H9 (cell line): ENCODE results near the gene SPAG5. TPM values are rescaled to one million over a fixed set of nuclear protein-coding genes. Genes with fewer than 3 reads are reported as not detected.

ENCODE experiments used
- DNase-seq: peaks from one replicate; pipeline ENCODE4 v3.0.0-alpha.2; 2017
- H2AFZ ChIP-seq: one replicate; pipeline ENCODE4 v1.6.1; 2013; ENCODE audit warnings: mild to moderate bottlenecking, low read length, control low read depth, moderate library complexity
- H2AK5ac ChIP-seq: 2 replicates; pipeline ENCODE4 v1.6.1; 2013; ENCODE audit warnings: low read length, control low read depth, mixed read lengths; ENCODE audit not compliant: insufficient read length
- H2BK120ac ChIP-seq: one replicate; pipeline ENCODE4 v1.6.1; 2013; ENCODE audit warnings: low read depth, mild to moderate bottlenecking, low read length, control low read depth, inconsistent platforms; ENCODE audit not compliant: poor library complexity, severe bottlenecking
- H2BK12ac ChIP-seq: 2 replicates; pipeline ENCODE4 v1.6.1; 2013; ENCODE audit warnings: low read length, control low read depth, mixed read lengths, low read depth; ENCODE audit not compliant: insufficient read length
- H2BK15ac ChIP-seq: 2 replicates; pipeline ENCODE4 v1.6.1; 2013; ENCODE audit warnings: low read depth, low read length, control low read depth
- H2BK20ac ChIP-seq: one replicate; pipeline ENCODE4 v1.6.1; 2013; ENCODE audit warnings: low read depth, mild to moderate bottlenecking, low read length, control low read depth, inconsistent platforms; ENCODE audit not compliant: poor library complexity, severe bottlenecking
- H2BK5ac ChIP-seq: 2 replicates; pipeline ENCODE4 v1.6.1; 2013; ENCODE audit warnings: low read length, control low read depth, mixed read lengths; ENCODE audit not compliant: insufficient read length
- H3K14ac ChIP-seq: 2 replicates; pipeline ENCODE4 v1.6.1; 2013; ENCODE audit warnings: low read length, control low read depth; ENCODE audit not compliant: insufficient read depth
- H3K18ac ChIP-seq: 2 replicates; pipeline ENCODE4 v1.6.1; 2013; ENCODE audit warnings: low read depth, mild to moderate bottlenecking, mixed read lengths, low read length, control low read depth; ENCODE audit not compliant: insufficient read length
- H3K23ac ChIP-seq: 2 replicates; pipeline ENCODE4 v1.6.1; 2013; ENCODE audit warnings: low read length, control low read depth, mixed read lengths, low read depth; ENCODE audit not compliant: insufficient read length
- H3K23me2 ChIP-seq: 2 replicates; pipeline ENCODE4 v1.6.1; 2013; ENCODE audit warnings: low read depth, mild to moderate bottlenecking, mixed read lengths, low read length, control low read depth; ENCODE audit not compliant: insufficient read length, poor library complexity, severe bottlenecking
- H3K27ac ChIP-seq: 2 replicates; pipeline ENCODE4 v1.5.1; 2013; ENCODE audit warnings: low read length, control low read depth, mixed read lengths, low read depth; ENCODE audit not compliant: insufficient read length
- H3K27me3 ChIP-seq: 2 replicates; pipeline ENCODE4 v1.6.1; 2013; ENCODE audit warnings: low read length, control low read depth, inconsistent platforms; ENCODE audit not compliant: insufficient read depth
- H3K4ac ChIP-seq: 2 replicates; pipeline ENCODE4 v1.6.1; 2013; ENCODE audit warnings: low read depth, mild to moderate bottlenecking, control low read depth, inconsistent platforms, low read length, moderate library complexity
- H3K4me1 ChIP-seq: 2 replicates; pipeline ENCODE4 v1.6.1; 2013; ENCODE audit warnings: low read length, control low read depth, inconsistent platforms; ENCODE audit not compliant: insufficient read depth
- H3K4me2 ChIP-seq: 2 replicates; pipeline ENCODE4 v1.6.1; 2013; ENCODE audit warnings: low read length, control low read depth, mixed read lengths; ENCODE audit not compliant: insufficient read length, insufficient read depth
- H3K56ac ChIP-seq: 2 replicates; pipeline ENCODE4 v1.6.1; 2013; ENCODE audit warnings: low read depth, mild to moderate bottlenecking, mixed read lengths, low read length, control low read depth; ENCODE audit not compliant: insufficient read length
- H3K79me1 ChIP-seq: 2 replicates; pipeline ENCODE4 v1.6.1; 2013; ENCODE audit warnings: low read depth, mild to moderate bottlenecking, moderate library complexity, low read length, control low read depth, inconsistent platforms; ENCODE audit not compliant: insufficient read depth, poor library complexity, severe bottlenecking
- H3K79me2 ChIP-seq: 2 replicates; pipeline ENCODE4 v1.6.1; 2013; ENCODE audit warnings: low read length, control low read depth, inconsistent platforms; ENCODE audit not compliant: insufficient read depth
- H3K9ac ChIP-seq: 2 replicates; pipeline ENCODE4 v1.6.1; 2013; ENCODE audit warnings: low read length, control low read depth, mixed read lengths; ENCODE audit not compliant: insufficient read length; ENCODE audit errors: extremely low read depth
- H3K9me3 ChIP-seq: one replicate; pipeline ENCODE4 v1.6.1; 2013; ENCODE audit warnings: low read depth, low read length, inconsistent platforms; ENCODE audit not compliant: control insufficient read depth
- H3T11ph ChIP-seq: one replicate; pipeline ENCODE4 v1.6.1; 2013; ENCODE audit warnings: mild to moderate bottlenecking, low read length, control low read depth, inconsistent platforms
- H4K20me1 ChIP-seq: one replicate; pipeline ENCODE4 v1.6.1; 2013; ENCODE audit not compliant: control insufficient read depth, insufficient read length, insufficient read depth
- H4K5ac ChIP-seq: 2 replicates; pipeline ENCODE4 v1.6.1; 2013; ENCODE audit warnings: low read depth, mild to moderate bottlenecking, mixed read lengths, low read length, control low read depth; ENCODE audit not compliant: insufficient read length
- H4K8ac ChIP-seq: replicated peaks from 2 replicates; pipeline ENCODE4 v1.6.1; 2013; ENCODE audit warnings: low read length, control low read depth, mixed read lengths, low read depth; ENCODE audit not compliant: insufficient read length
- H4K91ac ChIP-seq: 2 replicates; pipeline ENCODE4 v1.6.1; 2013; ENCODE audit warnings: low read depth, mild to moderate bottlenecking, moderate library complexity, mixed read lengths, low read length, control low read depth; ENCODE audit not compliant: insufficient read length
- H3K27ac Mint-ChIP-seq, 3 experiments: 2 replicates in 2 of 3; 3 replicates in 1 of 3; pipeline ENCODE4 v1.8.0; 2020 to 2021; ENCODE audit warnings: mixed read lengths in 3 of 3, mild to moderate bottlenecking in 1 of 3, moderate library complexity in 1 of 3
- H3K27me3 Mint-ChIP-seq: 2 replicates; pipeline ENCODE4 v1.8.0; 2021; ENCODE audit warnings: low read depth, mild to moderate bottlenecking, moderate library complexity, mixed read lengths
- H3K36me3 Mint-ChIP-seq, 3 experiments: 2 replicates in 2 of 3; 3 replicates in 1 of 3; pipeline ENCODE4 v1.8.0; 2020 to 2021; ENCODE audit warnings: low read depth in 3 of 3, mixed read lengths in 3 of 3; ENCODE audit not compliant: insufficient read depth in 1 of 3
- H3K4me1 Mint-ChIP-seq, 2 experiments: 2 replicates each; pipeline ENCODE4 v1.8.0; 2020; ENCODE audit warnings: mixed read lengths in 2 of 2
- H3K4me3 Mint-ChIP-seq, 2 experiments: 2 replicates in 1 of 2; 3 replicates in 1 of 2; pipeline ENCODE4 v1.8.0; 2020 to 2021; ENCODE audit warnings: mild to moderate bottlenecking in 2 of 2, mixed read lengths in 2 of 2, moderate library complexity in 1 of 2
- H3K9me3 Mint-ChIP-seq, 2 experiments: 2 replicates in 1 of 2; 3 replicates in 1 of 2; pipeline ENCODE4 v1.8.0; 2020; ENCODE audit warnings: mild to moderate bottlenecking in 2 of 2, mixed read lengths in 2 of 2, moderate library complexity in 1 of 2
- CTCF ChIP-seq: fragments of 200-600 bp; sonication (generic); conservative IDR thresholded peaks from 3 replicates; pipeline ENCODE4 v1.8.0; 2021; ENCODE audit warnings: antibody characterized with exemption, mild to moderate bottlenecking
- WGBS: extraction: QIAGEN DNeasy Blood & Tissue Kit; methylation state at CpG from one replicate; pipeline ENCODE4 v1.1.7; 2013; ENCODE audit warnings: missing lambda C conversion rate, low lambda C conversion rate, mixed read lengths; ENCODE audit not compliant: insufficient read length; ENCODE audit errors: extremely low coverage; 5-methylcytosine and 5-hydroxymethylcytosine counted together
- total RNA-seq: library from RNA; stranded (reverse); gene quantifications from 2 replicates; pipeline ENCODE4 v1.2.1, GENCODE V29; 2021

SPAG5 gene
- total RNA-seq, 1 experiment from 2014 or later, result 122 TPM

GRCh38 chr17:28536532-28537218 lies 62.1 kb downstream of the SPAG5 start:
- no peak overlapping the region for H3K27ac Mint-ChIP-seq
- H3K9ac ChIP-seq, result no peak overlapping the region
- H3K9me3 Mint-ChIP-seq, result no peaks in the 10 kb centered on the region
- no peak for DNase-seq
- no peaks in the 10 kb centered on the region for H3K79me1 ChIP-seq
- no peaks in the 10 kb centered on the region for H3K4me1 ChIP-seq
- no peak overlapping the region for H4K91ac ChIP-seq
- no peak overlapping the region for H3K56ac ChIP-seq
- no peak overlapping the region for H3K4ac ChIP-seq
- no peak overlapping the region for H3K4me3 Mint-ChIP-seq
- H3K36me3 Mint-ChIP-seq, result no peaks in the 10 kb centered on the region
- no peak for TF ChIP-seq CTCF
- no peaks in the 10 kb centered on the region for H4K20me1 ChIP-seq
- H2BK5ac ChIP-seq, result no peak overlapping the region
- H3K79me2 ChIP-seq, result no peaks in the 10 kb centered on the region
- no CpG with 5 or more reads among the region's 9 CpGs for WGBS
- H4K8ac ChIP-seq, result no peak overlapping the region
- H2BK15ac ChIP-seq, result no peak overlapping the region
- peaks cover 0 to 16% of the 10 kb centered on the region in 2 experiments; a peak in 2 of 4 replicates for H3K4me1 Mint-ChIP-seq
- no peaks in the 10 kb centered on the region for H3K27me3 ChIP-seq
- no peaks in the 10 kb centered on the region for H3K23me2 ChIP-seq
- H3K14ac ChIP-seq, result no peak overlapping the region; the same call in 1 of the 2 replicates
- H3K27me3 Mint-ChIP-seq, result peaks cover 3% of the 10 kb centered on the region
- H2BK120ac ChIP-seq, result no peak overlapping the region
- no peak overlapping the region for H3T11ph ChIP-seq
- no peak overlapping the region for H3K4me2 ChIP-seq
- no peak overlapping the region for H2BK20ac ChIP-seq
- H4K5ac ChIP-seq, result no peak overlapping the region
- no peak overlapping the region for H3K18ac ChIP-seq
- no peak overlapping the region for H2AFZ ChIP-seq
- no peaks in the 10 kb centered on the region for H3K9me3 ChIP-seq
- H3K23ac ChIP-seq, result no peak overlapping the region
- H2AK5ac ChIP-seq, result no peak overlapping the region
- no peak overlapping the region for H2BK12ac ChIP-seq
- no peak overlapping the region for H3K27ac ChIP-seq
